NCI-H2227 treated with DMSO at 0.1 percent for 48 hours (cell line): ENCODE data around the gene CRIP1.

Experiments
- DNase-seq: peaks from one replicate; lab custom pipeline; 2025; lab: John Stamatoyannopoulos, UW

The CRIP1 gene

GRCh38 chr14:105470350-105471296 is 16.1 kb upstream of the CRIP1 start:
- no peak for DNase-seq

GRCh38 chr14:105471297-105471821 is 15.3 kb upstream of the CRIP1 start:
- DNase-seq: peak; percentile 18

GRCh38 chr14:105471823-105472485 is 14.7 kb upstream of the CRIP1 start:
- no peak for DNase-seq

- no peak for DNase-seq
These were observed 14.1 kb upstream of the CRIP1 start for GRCh38 chr14:105472486-105472991.

- DNase-seq: no peak
These were observed 13.5 kb upstream of the CRIP1 start for GRCh38 chr14:105473033-105473676.

- peak; percentile 83 for DNase-seq
These were observed 12.8 kb upstream of the CRIP1 start for GRCh38 chr14:105473677-105474482.

GRCh38 chr14:105474483-105475268 is 12.0 kb upstream of the CRIP1 start, which contains the start of gene CRIP2:
CRIP2 (plus strand) TSS chr14:105474821; CDS start chr14:105474863, 42 bp downstream.
- peak; percentile 41 for DNase-seq

- no peak for DNase-seq
These were observed 11.2 kb upstream of the CRIP1 start for GRCh38 chr14:105475269-105476096.

- DNase-seq: no peak
These were observed 10.4 kb upstream of the CRIP1 start for GRCh38 chr14:105476097-105476830.

- DNase-seq: no peak
These were observed 9.6 kb upstream of the CRIP1 start for GRCh38 chr14:105476831-105477659.

GRCh38 chr14:105477660-105478397 is 8.9 kb upstream of the CRIP1 start:
- DNase-seq: no peak

- DNase-seq: no peak
These were observed 8.1 kb upstream of the CRIP1 start for GRCh38 chr14:105478398-105479251.

- no peak for DNase-seq
These were observed 7.1 kb upstream of the CRIP1 start for GRCh38 chr14:105479431-105480158.

- DNase-seq: no peak
These were observed 6.4 kb upstream of the CRIP1 start for GRCh38 chr14:105480199-105480746.
